ENCODE measurements around the gene RBCK1. TPM values are rescaled to one million over a fixed set of nuclear protein-coding genes. Genes with fewer than 3 reads are reported as not detected.

The RBCK1 gene
- total RNA-seq, 4 donors from 2014 or later = 133 to 254 (median 154) TPM

- Histone ChIP-seq H3K4me3 (no peak overlapping the region), H3K27ac (no peak overlapping the region), H3K4me1 (peaks cover 0 to 14% (median 0%) of the 10 kb centered on the region in 4 donors), H3K36me3 (peaks cover 0 to 68% (median 0%) of the 10 kb centered on the region in 3 donors), H3K27me3 (no peaks in the 10 kb centered on the region), H3K9me3 (no peaks in the 10 kb centered on the region)
- no peak for DNase-seq
- TF ChIP-seq POLR2A (IDR thresholded peaks at IDR 0.05) (no peak), CTCF (IDR thresholded peaks at IDR 0.05) (no peak)
Observed at GRCh38 chr20:430091-430999, 22.2 kb downstream of the RBCK1 start.

DNA sequence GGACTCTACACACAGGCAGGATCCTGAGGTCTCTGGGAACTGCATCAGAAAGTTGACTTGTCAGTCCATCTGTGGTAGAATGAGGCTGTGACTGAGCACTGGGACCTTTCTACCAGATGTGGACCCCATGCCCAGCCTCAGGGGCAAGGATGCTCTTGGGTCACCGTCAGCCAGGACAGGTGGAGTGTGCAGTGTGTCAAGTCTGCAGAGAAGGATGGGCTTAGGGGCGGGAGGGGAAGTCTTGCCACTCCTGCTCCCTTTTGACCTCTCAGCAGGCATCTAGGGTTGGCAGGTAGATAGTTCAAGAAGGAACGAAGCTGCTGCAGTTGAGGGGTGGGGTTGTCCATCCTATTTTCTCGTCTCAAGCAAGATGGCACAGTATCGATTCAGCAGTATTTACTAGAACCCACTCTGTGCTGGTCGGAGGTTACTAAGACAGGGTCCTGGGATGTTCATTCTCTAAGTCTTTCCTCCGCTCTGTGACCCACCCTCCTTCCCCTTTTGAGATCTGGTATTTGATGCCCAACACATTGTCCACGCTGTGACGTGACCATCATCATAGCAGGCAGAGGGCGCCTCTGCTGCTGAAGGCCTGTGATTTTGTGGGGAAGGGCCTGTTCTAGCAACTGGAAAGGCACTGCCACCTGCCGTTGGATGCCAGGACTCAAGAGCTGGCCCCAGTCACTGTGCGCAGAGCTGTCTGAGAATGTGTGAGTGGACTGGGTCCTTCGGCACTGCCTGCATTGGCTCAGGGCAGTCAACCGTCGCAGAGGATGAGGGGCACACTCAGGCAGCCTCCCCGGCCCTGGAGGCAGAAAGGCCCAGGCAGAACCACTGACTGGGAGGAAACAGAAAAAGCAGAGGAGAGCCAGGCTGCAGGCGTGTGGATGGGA is 23.2 kb downstream of the RBCK1 start:
- no peaks in the 10 kb centered on the region for H3K9me3 ChIP-seq
- peaks cover 0 to 69% (median 0%) of the 10 kb centered on the region in 3 donors for H3K36me3 ChIP-seq
- no peaks in the 10 kb centered on the region for H3K27me3 ChIP-seq
- TF ChIP-seq POLR2A (IDR thresholded peaks at IDR 0.05) (no peak), CTCF (IDR thresholded peaks at IDR 0.05) (peak in 4 of 6 experiments; percentile 39 to 75 (median 72))
- peak; percentile 36 to 76 (median 71) for DNase-seq
- H3K4me1 ChIP-seq = peaks cover 0 to 14% (median 0%) of the 10 kb centered on the region in 4 donors
- no peak overlapping the region for H3K4me3 ChIP-seq
- no peak overlapping the region for H3K27ac ChIP-seq

DNA sequence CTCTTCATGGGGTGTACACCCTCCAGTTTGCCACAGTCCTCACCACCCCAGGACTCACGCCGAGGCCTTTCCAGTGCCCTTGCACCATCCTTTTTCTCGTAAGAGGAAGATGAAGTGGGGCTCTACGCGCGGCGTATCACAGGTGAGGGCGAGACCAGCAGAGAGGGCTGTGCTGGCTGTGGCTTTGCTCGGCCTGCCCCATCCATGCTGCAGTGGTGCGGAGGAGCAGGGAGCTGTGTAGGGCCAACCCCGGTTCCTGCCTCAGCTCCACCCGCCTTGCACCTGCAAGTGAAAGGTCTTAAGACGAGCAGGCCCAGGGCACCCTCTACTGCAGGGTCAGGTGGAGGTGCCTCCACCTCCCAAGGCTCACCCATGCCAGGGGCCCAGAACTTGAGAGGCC is 24.1 kb downstream of the RBCK1 start:
- H3K27ac ChIP-seq = no peak overlapping the region
- H3K36me3 ChIP-seq = peaks cover 0 to 70% (median 0%) of the 10 kb centered on the region in 3 donors
- no peaks in the 10 kb centered on the region for H3K27me3 ChIP-seq
- peaks cover 0 to 14% (median under 1%) of the 10 kb centered on the region in 4 donors for H3K4me1 ChIP-seq
- TF ChIP-seq CTCF (IDR thresholded peaks at IDR 0.05) = no peak
- no peak for TF ChIP-seq POLR2A (IDR thresholded peaks at IDR 0.05)
- H3K9me3 ChIP-seq = no peaks in the 10 kb centered on the region
- no peak overlapping the region for H3K4me3 ChIP-seq
- DNase-seq = peak in 1 of 3 donors; percentile 44

GRCh38 chr20:432677-433299 is 24.7 kb downstream of the RBCK1 start:
- H3K36me3 ChIP-seq = peaks cover 0 to 70% (median 0%) of the 10 kb centered on the region in 3 donors
- peak overlapping the region in 2 of 4 donors; percentile 49 to 52 for H3K27ac ChIP-seq
- peak in 1 of 3 donors; percentile 40 for DNase-seq
- H3K4me3 ChIP-seq = no peak overlapping the region
- no peaks in the 10 kb centered on the region for H3K27me3 ChIP-seq
- no peaks in the 10 kb centered on the region for H3K9me3 ChIP-seq
- peaks cover 0 to 14% (median 3%) of the 10 kb centered on the region in 4 donors for H3K4me1 ChIP-seq
- TF ChIP-seq CTCF (IDR thresholded peaks at IDR 0.05) (no peak), POLR2A (IDR thresholded peaks at IDR 0.05) (no peak)
